Stimulated activated CD8-positive, alpha-beta memory T cell treated with anti-CD3 and anti-CD28 coated beads, Interleukin-4, amount 100 ng/mL, for 1 hour (primary cell): ENCODE results near the gene ACOX3.

Source experiments
- DNase-seq, 2 donors: peaks; one replicate each; pipeline ENCODE4 v3.0.0-alpha.2; 2020; ENCODE audit warnings: low read depth in 2 of 2, low spot score in 1 of 2

ACOX3 gene

DNA sequence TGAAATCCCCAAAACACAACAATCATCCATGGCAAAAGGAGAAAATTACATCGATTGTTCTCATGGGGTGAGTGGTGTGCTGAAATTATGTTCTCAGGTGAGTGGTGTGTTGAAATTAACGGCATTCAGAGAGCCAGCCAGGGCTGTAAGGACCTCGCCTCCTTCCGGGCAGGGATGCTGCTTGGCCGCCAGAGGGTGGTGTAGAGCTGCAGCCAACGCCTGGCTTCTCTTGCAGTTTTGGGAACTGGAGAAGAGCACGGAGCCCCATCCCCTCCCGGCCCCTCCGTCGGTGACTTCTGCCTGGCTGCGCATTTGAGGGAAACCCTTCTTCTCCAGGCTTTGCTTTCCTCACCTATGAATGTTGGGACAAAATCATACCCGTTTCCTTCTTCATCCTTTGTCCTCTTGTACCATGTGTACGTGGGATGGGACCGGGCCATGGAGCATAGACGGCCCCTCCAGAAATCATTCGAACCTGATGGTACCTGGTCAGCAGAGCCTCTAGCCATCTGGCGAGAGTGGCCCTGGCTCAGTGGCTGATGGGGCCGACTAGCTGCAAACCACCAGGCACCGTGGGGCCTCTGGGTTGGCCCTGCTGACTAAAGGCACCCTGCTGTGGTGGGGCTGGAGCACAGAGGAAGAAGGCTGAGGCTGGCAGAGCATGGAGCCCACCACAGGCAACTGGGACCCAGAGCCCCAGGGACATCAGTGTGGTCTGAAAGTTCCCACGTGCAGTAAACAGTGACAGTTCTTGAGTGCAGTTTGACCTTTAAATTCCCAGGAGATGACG lies 28.4 kb upstream of the ACOX3 start:
- DNase-seq, result peak in 1 of 2 donors; percentile 7

GRCh38 chr4:8467016-8467415 lies 26.5 kb upstream of the ACOX3 start:
- DNase-seq, result no peak

DNA sequence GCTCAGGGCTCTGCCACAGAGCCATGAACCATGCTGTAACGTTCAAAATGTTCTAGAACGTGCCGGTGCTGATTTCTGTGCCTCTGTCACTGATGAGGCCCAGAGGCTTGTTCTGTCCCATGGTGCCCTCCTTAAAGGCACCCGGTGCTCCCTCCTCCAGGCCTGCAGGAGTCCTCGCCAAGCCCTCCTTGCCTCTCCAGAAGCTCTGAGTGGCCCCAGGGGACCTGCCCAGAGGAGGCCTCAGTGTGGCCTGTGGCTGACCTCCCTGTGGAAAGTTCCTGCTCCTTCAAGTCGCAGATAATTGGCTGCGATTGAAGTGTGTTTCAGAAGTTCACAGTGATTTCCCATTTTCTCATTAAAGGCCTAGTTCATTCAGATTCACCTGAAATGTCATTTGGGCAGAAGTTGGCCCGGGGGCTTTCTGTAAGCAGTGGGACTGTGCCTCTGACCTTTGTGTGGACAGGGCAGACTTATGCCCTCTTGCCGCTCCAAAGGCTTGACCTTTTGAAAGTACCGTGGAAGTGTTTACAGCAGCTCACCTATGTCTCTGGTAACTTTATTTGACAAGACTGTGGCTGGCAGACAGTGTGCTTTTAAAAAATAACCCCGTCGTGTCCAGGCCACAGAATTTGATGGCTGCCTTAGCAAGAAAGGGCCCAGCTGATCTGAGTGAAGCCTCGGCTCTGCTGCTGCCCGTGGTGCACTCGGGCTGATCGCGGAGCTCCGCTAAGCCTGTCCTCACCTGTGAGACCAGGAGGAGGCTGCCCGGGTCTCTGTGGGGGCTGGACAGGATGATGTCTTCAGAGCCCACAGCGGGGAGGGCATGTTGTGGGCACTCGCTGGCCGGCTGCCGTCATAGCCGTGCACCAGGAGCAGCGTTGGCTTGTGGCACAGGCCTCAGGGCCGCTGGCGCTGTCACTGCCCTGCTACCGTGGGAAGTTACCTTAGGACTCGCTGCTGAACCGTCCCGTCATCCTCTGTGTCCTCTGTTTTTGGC lies 25.4 kb upstream of the ACOX3 start:
- no peak for DNase-seq

- no peak for DNase-seq
Observed at GRCh38 chr4:8464381-8464780, 23.9 kb upstream of the ACOX3 start.

GRCh38 chr4:8463811-8464210 lies 23.3 kb upstream of the ACOX3 start:
- DNase-seq, result no peak

- DNase-seq, result no peak
Observed at GRCh38 chr4:8461616-8462015, 21.1 kb upstream of the ACOX3 start.

DNA sequence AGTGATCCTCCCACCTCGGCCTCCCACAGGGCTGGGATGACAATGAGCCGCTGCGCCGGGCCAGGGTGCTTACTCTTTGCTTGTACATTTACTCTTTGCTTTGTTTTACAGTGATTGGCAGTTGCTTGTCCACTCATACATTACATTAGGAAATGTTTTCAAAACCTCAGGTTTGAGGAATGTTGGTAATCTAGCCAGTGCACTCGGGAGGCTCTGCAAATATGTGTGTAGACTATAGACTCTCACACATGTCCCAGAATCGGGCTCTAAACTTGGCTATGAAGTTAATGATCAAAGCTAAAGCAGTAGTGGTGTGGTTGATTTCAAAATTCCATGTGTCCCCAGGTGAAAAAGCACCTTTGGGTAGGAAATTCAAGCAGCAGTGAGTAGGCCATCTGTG lies 20.6 kb upstream of the ACOX3 start:
- DNase-seq, result no peak

DNA sequence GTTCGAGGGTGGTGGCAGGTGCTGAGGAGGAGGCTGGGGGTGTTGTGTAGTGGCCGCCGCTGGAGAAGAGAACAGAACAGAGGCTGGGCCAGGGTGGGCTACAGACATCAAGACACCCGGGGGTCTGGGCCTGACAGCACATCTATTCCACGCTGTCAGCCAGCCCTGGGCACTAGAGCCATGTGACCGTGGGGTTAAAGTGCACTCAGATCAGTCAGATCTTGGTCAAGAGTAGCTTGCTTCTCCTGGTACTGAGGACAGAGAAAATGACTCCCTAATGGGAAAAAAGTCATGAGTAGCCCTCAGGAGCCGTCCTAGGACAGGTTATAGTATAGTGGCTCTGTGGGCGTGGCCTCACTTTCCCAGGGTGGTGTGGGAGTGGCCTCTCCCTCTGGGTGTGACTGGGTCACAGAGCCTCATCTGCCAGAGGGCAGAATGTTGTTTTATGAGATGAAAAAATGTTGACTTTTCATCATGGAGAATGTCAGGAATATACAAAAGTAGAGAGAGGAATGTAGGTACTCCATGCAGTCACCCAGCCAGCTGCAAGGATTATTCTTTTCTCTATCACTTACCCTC lies 19.4 kb upstream of the ACOX3 start:
- DNase-seq, result no peak

DNA sequence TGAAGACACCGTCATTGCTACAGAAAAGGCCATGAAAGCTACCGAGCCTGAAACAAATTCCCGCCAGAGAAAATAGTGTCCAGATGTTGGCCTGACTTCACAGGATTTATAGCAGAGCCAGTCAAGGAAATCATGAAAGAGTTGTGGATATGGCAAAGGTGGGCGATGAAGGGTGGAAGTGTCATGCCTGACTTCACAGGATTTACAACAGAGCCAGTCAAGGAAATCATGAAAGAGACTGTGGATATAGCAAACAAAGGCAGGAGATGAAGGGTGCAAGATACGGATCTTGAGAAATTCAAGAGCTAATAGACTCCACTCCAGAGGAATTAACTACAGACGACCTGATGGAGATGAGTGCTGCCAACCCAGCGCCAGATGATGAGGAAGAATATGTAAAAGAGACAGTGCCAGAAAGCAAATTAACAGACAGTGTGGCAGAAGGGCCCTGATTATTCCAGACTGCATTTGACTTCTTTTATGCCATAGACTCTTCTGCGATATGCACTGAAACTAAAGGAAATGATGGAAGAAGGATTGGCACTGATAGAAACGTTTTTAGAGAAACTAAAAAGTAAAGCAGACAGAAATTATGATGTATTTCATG lies 17.2 kb upstream of the ACOX3 start:
- DNase-seq, result no peak

DNA sequence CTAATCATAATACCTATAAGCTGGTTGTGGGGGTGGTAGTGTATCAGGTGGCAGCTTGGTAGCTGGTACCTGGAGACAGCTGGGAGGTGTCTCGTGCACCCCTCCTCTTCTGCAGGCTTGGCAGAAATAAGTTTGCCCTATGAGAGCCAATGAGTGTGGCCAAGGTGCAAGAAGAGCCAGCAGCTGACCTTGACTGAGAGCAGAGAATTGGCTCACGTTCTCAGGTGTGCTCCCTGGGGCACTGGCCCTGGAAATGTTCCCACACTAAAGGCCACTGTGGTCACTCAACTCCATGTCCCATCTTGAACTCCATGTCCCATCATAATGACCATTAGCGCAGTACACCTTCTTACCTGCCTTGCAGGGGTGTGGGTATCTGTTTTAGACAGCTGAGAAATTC lies 13.4 kb upstream of the ACOX3 start:
- DNase-seq, result no peak

DNA sequence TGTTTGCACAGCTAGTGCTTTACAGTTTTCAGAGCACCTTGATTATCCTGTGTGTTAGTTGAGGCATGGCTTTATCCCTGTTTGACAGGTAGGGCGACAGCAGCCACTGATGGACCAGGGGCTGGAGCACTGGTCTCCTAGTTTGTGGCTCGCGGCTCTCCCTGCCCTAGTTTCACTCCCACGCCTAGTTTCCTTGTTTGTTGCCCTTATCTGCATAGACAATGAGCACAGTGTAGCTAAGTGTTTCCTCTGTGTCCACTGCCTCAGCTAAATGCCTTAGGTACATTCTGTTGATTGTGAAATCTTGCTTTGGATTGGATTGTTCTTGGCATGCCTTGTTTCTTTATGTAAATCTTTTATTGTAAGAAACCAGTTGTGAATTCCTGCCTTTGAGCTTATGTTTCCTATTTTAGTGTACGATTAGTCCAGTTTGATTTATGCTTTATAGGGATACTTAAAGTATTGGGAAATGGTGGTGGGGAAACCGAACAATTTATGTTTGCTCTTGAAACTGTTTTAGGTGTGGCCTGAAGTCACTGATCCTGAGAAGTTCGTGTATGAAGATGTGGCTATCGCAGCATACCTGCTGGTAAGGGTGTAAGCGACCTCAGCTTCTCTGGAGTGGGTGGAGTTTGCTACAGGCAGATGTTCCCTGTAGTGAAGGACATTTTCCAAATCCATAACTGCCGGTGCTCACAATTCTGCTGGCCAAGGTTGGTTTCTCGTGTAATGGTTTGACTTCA lies 11.1 kb upstream of the ACOX3 start:
- DNase-seq, result no peak

DNA sequence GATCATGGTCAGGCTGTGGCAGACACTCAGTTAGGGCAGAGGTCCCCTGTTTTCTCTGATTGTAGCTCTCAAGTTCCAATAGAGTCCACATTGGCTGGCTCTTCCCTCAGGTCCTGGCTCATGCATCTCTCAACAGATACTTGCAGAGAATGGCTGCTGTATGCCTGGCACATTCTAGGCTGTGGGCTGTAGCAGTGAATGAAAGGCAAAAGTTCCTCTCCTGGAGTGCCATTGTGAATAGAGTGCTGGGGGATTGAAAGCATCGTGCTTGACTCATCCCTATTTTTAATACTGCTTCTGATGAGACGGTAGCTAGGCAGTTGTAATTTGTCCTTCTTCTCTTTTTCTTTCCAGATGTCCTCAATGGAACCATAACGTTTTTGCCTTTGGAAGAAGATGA lies 5.6 kb upstream of the ACOX3 start:
- DNase-seq, result no peak

- no peak for DNase-seq
Observed at GRCh38 chr4:8443801-8444200, 3.3 kb upstream of the ACOX3 start.

GRCh38 chr4:8442596-8443358 lies 2.3 kb upstream of the ACOX3 start:
- DNase-seq, result no peak

GRCh38 chr4:8441499-8442091 lies 1.1 kb upstream of the ACOX3 start:
- no peak for DNase-seq

GRCh38 chr4:8439914-8440491 lies 520 bp downstream of the ACOX3 start:
- DNase-seq, result no peak

DNA sequence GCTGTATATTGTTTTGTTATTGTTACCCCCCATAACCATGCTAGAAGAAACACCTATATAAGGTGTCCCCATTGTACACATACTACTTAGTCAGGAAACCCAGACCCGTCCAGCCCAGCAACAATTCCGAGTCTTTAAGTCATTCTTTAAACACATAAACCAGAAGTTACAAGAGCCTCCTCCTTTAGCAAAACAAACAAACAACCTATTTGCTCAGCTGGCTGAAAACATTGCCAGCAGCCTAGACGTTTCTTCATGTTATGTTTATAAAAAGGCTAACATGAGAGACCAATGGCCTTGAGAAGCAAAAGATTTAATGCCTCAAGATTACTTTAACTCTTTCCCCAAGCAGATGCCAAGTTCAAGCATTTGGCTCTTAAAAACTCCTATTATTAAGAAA lies 1.4 kb downstream of the ACOX3 start:
- no peak for DNase-seq

- no peak for DNase-seq
Observed at GRCh38 chr4:8438743-8439142, 1.8 kb downstream of the ACOX3 start.

DNA sequence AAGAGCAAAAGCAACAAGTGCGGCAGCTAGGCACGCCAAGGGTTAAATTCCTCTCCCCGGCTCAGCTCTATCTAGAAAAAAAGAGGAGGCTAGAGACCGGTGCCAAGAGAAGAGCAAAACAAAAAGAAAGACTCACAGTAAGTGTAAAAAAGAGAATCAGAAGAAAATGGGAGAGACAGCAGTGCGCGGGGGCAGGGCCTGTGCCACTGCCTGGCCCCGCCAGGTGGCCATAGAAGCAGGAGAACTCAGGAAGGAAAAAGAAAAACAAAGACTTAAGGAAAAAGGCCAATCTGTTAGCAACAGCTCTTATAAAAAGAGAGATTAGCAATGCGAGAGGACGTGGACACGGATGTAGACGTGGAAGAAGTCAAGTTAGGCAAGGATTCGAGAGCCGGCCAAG lies 3.2 kb downstream of the ACOX3 start:
- DNase-seq, result no peak
